HepG2 (cell line): ENCODE results near the gene KIAA0930. TPM values are rescaled to one million over a fixed set of nuclear protein-coding genes. Genes with fewer than 3 reads are reported as not detected.

Experiments used
- BORCS8-MEF2B ChIP-seq: sonication (generic); formaldehyde crosslinking; IDR thresholded peaks from 2 replicates; pipeline ENCODE4 v1.8.0; 2022; ENCODE audit warnings: mild to moderate bottlenecking, missing genetic modification reagents
- ISL2 ChIP-seq: sonication (generic); formaldehyde crosslinking; IDR thresholded peaks from 2 replicates; pipeline ENCODE4 v1.5.0; 2020; ENCODE audit warnings: missing genetic modification reagents
- KLF13 ChIP-seq: sonication (generic); formaldehyde crosslinking; IDR thresholded peaks from 2 replicates; pipeline ENCODE4 v1.4.0; 2020; ENCODE audit warnings: mild to moderate bottlenecking, missing genetic modification reagents
- MZF1 ChIP-seq: sonication (generic); formaldehyde crosslinking; IDR thresholded peaks from 2 replicates; pipeline ENCODE4 v1.8.1; 2023; ENCODE audit warnings: mild to moderate bottlenecking, missing genetic modification reagents, borderline replicate concordance
- RFX1 ChIP-seq: fragments of 450-650 bp; IDR thresholded peaks from 2 replicates; pipeline ENCODE4 v1.6.1; 2017
- TEAD3 ChIP-seq: optimal IDR thresholded peaks from 2 replicates; pipeline ENCODE3; 2016; ENCODE audit warnings: borderline replicate concordance
- ZNF264 ChIP-seq: sonication (generic); formaldehyde crosslinking; IDR thresholded peaks from 2 replicates; pipeline ENCODE4 v1.4.0; 2020; ENCODE audit warnings: missing genetic modification reagents
- ZNF317 ChIP-seq: sonication (generic); formaldehyde crosslinking; IDR thresholded peaks from 2 replicates; pipeline ENCODE4 v1.5.0; 2020; ENCODE audit warnings: mild to moderate bottlenecking, missing genetic modification reagents
- ZNF550 ChIP-seq: sonication (generic); formaldehyde crosslinking; IDR thresholded peaks from 2 replicates; pipeline ENCODE4 v1.4.0; 2020; ENCODE audit warnings: mild to moderate bottlenecking, missing genetic modification reagents, borderline replicate concordance
- polyA plus RNA-seq, 8 experiments: library from polyadenylated mRNA; depleted of rRNA in 3 of 8; stranded (reverse) in 7 of 8; unstranded in 1 of 8; fragments of >200 nt; fragmentation: Illumina TruSeq in 4 of 8; extraction: Trizol in 4 of 8; gene quantifications; 2 replicates each; pipeline versions ENCODE4 v1.2.1 to v1.2.3, GENCODE V29; 2011 to 2016; ENCODE audit warnings: low read depth in 4 of 8, missing spikeins in 1 of 8, mixed read lengths in 1 of 8; ENCODE audit not compliant: insufficient read depth in 1 of 8
- total RNA-seq, 5 experiments: library from RNA; depleted of rRNA; stranded (reverse); fragments of >200 nt; fragmentation: Illumina TruSeq; extraction: Trizol; gene quantifications; 2 replicates each; pipeline ENCODE4 v1.2.3, GENCODE V29; 2016; ENCODE audit warnings: low read depth in 1 of 5
- TF ChIP-seq, protein P1 (sequence below), 2 experiments: fragments of 450-650 bp in 1 of 2; sonication (generic) in 1 of 2; formaldehyde crosslinking in 1 of 2; IDR thresholded peaks; 2 replicates each; pipeline versions ENCODE4 v1.6.1 to v1.8.0; 2016 to 2022; ENCODE audit warnings: antibody characterized with exemption in 1 of 2, mild to moderate bottlenecking in 1 of 2, missing genetic modification reagents in 1 of 2
- TF ChIP-seq, protein P2 (sequence below): sonication (generic); formaldehyde crosslinking; IDR thresholded peaks from 2 replicates; pipeline ENCODE4 v1.4.0; 2020; ENCODE audit warnings: missing genetic modification reagents; ENCODE audit errors: not compliant biosample characterization
- TF ChIP-seq, protein P3 (sequence below), 2 experiments: IDR thresholded peaks; 2 replicates each; pipeline ENCODE4 v1.6.1; 2011 to 2012; ENCODE audit warnings: low read length in 2 of 2, borderline replicate concordance in 1 of 2, low read depth in 1 of 2, mild to moderate bottlenecking in 1 of 2, moderate library complexity in 1 of 2
- TF ChIP-seq, protein P4 (sequence below): IDR thresholded peaks from 2 replicates; pipeline ENCODE4 v1.6.1; 2016; ENCODE audit warnings: missing biosample characterization, missing genetic modification reagents, low read depth

Gene KIAA0930
- total and polyA plus RNA-seq, 2 of the 13 experiments (the other 11 are each of a cell fraction or from before 2014, with no cell fraction given): 27.0 to 38.2 TPM

DNA sequence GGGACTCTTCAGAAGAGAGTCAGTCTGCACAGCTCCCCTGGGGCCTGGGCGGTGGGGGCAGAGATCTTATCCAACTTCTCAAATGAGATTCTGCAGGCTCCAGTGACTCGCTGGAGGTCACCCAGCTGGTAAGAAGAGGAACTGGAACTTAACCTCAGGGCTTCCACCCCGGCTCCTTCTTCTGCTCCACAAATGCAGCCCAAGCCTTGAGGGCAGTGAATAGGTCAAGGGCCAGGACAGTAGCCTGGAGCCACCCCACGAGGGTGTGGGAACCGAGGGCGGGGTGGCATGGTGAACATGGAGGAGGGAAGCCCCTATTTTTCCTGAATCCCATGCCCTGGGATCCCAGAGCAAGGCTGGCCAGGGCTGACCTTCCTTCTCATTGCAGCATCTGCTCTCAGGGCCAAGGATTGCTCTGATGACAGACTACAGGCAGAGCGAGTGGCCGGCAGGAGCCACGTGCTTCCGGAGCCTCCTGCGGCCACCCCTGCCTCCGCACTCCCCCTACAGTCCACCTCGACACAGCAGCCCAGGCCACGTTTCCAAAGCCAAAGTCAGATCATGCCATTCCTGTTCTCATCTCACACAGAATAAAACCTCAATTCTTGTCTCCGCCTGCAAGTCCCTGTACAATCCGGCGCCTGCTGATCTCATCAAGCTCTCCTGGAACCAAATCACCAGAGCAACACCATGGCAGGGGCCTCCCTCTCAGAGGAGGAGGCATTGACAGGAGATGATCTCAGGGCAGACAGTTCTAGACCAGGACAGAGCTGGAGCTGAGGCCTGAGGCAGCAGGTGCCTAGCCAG, 23.0 kb upstream of the KIAA0930 start (continued):
- TF ChIP-seq, protein P1, sequence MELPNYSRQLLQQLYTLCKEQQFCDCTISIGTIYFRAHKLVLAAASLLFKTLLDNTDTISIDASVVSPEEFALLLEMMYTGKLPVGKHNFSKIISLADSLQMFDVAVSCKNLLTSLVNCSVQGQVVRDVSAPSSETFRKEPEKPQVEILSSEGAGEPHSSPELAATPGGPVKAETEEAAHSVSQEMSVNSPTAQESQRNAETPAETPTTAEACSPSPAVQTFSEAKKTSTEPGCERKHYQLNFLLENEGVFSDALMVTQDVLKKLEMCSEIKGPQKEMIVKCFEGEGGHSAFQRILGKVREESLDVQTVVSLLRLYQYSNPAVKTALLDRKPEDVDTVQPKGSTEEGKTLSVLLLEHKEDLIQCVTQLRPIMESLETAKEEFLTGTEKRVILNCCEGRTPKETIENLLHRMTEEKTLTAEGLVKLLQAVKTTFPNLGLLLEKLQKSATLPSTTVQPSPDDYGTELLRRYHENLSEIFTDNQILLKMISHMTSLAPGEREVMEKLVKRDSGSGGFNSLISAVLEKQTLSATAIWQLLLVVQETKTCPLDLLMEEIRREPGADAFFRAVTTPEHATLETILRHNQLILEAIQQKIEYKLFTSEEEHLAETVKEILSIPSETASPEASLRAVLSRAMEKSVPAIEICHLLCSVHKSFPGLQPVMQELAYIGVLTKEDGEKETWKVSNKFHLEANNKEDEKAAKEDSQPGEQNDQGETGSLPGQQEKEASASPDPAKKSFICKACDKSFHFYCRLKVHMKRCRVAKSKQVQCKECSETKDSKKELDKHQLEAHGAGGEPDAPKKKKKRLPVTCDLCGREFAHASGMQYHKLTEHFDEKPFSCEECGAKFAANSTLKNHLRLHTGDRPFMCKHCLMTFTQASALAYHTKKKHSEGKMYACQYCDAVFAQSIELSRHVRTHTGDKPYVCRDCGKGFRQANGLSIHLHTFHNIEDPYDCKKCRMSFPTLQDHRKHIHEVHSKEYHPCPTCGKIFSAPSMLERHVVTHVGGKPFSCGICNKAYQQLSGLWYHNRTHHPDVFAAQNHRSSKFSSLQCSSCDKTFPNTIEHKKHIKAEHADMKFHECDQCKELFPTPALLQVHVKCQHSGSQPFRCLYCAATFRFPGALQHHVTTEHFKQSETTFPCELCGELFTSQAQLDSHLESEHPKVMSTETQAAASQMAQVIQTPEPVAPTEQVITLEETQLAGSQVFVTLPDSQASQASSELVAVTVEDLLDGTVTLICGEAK (IDR thresholded peaks at IDR 0.05): no peak
- TF ChIP-seq, protein P1 (CRISPR knock-in tag; IDR thresholded peaks at IDR 0.05): no peak
- TF ChIP-seq ZNF317 (CRISPR knock-in tag) (0 out of 2 replicates have a peak, but pooled peaks have one; percentile 38), ZNF550 (CRISPR knock-in tag) (no peak; the same call in 1 of the 2 replicates), BORCS8-MEF2B (no peak), ZNF264 (CRISPR knock-in tag) (no peak), KLF13 (CRISPR knock-in tag) (no peak), ISL2 (no peak), MZF1 (CRISPR knock-in tag) (no peak), RFX1 (no peak), TEAD3 (CRISPR knock-in tag) (peak; percentile 55)
- TF ChIP-seq, protein P2, sequence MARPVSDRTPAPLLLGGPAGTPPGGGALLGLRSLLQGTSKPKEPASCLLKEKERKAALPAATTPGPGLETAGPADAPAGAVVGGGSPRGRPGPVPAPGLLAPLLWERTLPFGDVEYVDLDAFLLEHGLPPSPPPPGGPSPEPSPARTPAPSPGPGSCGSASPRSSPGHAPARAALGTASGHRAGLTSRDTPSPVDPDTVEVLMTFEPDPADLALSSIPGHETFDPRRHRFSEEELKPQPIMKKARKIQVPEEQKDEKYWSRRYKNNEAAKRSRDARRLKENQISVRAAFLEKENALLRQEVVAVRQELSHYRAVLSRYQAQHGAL (CRISPR knock-in tag): no peak
- TF ChIP-seq, protein P3, sequence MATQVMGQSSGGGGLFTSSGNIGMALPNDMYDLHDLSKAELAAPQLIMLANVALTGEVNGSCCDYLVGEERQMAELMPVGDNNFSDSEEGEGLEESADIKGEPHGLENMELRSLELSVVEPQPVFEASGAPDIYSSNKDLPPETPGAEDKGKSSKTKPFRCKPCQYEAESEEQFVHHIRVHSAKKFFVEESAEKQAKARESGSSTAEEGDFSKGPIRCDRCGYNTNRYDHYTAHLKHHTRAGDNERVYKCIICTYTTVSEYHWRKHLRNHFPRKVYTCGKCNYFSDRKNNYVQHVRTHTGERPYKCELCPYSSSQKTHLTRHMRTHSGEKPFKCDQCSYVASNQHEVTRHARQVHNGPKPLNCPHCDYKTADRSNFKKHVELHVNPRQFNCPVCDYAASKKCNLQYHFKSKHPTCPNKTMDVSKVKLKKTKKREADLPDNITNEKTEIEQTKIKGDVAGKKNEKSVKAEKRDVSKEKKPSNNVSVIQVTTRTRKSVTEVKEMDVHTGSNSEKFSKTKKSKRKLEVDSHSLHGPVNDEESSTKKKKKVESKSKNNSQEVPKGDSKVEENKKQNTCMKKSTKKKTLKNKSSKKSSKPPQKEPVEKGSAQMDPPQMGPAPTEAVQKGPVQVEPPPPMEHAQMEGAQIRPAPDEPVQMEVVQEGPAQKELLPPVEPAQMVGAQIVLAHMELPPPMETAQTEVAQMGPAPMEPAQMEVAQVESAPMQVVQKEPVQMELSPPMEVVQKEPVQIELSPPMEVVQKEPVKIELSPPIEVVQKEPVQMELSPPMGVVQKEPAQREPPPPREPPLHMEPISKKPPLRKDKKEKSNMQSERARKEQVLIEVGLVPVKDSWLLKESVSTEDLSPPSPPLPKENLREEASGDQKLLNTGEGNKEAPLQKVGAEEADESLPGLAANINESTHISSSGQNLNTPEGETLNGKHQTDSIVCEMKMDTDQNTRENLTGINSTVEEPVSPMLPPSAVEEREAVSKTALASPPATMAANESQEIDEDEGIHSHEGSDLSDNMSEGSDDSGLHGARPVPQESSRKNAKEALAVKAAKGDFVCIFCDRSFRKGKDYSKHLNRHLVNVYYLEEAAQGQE (IDR thresholded peaks at IDR 0.05; ENCODE audit: borderline replicate concordance in 1 of 2, low read depth in 1 of 2, low read length in 2 of 2): no peak
- TF ChIP-seq, protein P4, sequence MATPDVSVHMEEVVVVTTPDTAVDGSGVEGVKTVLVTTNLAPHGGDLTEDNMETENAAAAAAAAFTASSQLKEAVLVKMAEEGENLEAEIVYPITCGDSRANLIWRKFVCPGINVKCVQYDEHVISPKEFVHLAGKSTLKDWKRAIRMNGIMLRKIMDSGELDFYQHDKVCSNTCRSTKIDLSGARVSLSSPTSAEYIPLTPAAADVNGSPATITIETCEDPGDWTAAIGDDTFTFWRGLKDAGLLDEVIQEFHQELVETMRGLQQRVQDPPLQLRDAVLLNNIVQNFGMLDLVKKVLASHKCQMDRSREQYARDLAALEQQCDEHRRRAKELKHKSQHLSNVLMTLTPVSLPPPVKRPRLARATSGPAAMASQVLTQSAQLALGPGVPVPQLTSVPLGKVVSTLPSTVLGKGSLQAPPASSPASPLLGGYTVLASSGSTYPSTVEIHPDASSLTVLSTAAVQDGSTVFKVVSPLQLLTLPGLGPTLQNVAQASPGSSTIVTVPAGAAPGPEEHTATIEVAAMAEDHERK: no peak
